Skin of body (tissue), 3 donors: Measurements from ENCODE around the gene RHOT1. TPM values are rescaled to one million over a fixed set of nuclear protein-coding genes. Genes with fewer than 3 reads are reported as not detected.

ENCODE experiments used
- DNase-seq: peaks from one replicate; lab custom pipeline; 2025; lab: John Stamatoyannopoulos, UW
- small RNA-seq: library from RNA; depleted of rRNA; stranded (forward); fragments of <200 nt; gene quantifications from one replicate; pipeline ENCODE3, GENCODE V24; 2014; ENCODE audit warnings: low replicate concordance
- total RNA-seq: library from RNA; depleted of rRNA; stranded (reverse); fragments of >200 nt; gene quantifications from one replicate; pipeline ENCODE4 v1.2.3, GENCODE V29; 2014

Gene RHOT1
- total RNA-seq, 1 donor from 2014 or later: 66.4 TPM

DNA sequence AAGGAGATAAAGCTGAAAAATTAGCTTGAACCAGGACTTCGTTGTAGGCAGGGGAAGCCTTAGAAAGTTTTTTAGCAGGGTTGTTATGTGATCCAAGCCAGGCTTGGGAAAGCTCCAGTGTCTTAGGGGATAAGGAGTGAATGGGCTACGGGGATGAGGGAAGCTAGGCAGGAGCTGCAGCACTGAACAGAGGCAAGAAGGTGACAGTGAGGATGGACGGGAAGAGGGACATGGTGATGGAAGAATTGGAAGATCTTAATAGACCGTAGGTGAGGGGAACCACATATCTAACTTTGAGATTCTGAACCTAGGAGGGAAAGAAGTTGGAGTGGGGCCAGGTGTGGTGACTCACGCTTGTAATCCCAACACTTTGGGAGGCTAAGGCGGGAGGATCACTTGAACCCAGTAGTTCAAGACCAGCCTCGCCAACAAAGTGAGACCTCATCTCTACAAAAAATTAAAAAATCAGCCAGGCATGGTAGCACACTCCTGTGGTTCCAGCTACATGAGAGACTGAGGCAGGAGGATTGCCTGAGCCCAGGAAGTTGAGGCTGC is 126.5 kb downstream of the RHOT1 start:
- DNase-seq: no peak

DNA sequence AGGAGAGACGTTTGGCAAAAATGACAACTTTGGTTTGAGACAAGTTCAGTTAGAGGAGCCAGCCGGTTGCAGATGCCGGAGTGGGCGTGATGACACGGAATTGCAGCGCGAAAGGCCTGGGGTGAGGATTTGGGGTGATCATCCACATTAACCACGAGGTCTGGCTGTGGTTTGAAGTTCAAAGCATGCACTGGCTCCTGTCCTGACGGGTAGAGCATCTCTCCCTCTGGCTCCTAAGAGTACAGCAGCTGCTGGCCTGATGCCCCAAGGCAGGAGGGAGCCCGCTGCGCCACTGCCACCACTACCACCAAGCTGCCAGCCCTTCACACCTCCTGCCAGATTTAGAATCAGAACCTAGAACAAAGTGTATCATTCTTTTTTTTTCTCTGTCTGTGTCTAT is 127.1 kb downstream of the RHOT1 start:
- DNase-seq: no peak

DNA sequence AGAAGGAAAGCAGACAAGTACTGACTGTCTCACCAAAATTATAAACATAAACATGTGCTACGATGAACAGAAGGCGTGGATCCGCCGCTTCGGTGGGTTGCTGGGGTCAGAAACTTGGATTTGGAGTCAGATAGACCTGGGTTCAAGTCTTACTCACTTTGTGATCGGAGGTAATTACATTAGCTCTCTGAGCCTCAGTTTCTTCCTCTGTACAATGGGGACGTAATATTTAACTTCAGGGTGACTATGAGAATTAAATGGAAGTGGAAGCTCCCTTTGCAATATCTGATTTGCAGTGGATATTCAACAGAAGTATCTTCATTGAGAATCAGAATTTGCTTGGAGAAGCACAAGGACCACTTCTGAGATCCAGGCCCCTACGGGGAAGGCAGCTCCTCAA is 129.5 kb downstream of the RHOT1 start:
- no peak for DNase-seq

DNA sequence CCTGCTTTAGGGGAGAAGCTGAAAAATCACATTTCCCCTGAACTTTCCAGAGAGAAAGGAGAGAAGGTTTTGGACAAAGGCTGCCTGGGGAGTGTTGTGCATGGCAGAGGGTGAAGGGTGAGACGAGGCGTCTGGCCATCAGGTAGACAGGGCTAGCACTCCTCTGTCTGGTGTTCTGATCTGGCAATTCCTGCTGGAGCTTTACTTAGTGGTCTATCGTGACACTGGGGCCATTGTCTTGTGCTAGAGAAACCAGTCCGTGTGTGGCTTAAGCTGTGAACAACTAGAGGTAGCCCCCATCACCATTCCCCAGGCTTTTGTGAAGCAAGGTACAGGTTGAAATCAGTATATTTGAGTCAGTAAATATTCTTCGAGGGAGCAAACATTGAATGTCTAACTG is 131.8 kb downstream of the RHOT1 start:
- no peak for DNase-seq

DNA sequence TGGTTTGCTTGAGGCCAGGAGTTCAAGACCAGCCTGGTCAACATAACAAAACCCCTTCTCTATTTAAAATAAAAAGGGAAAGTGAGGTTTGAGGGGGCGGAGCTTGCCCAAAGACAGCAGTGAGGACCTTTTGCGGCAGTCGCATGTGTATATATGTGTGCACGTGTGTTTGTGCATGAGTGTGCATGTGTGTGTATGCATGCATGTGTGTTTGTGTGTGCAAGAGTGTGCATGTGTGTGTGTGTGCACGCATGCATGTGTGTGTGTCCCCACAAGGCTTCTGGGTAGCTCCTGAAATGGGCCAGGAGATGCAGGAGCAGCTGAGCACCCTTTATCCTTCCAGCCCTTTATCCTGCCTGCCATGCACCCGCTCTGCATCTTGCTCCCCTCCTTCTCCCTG is 132.3 kb downstream of the RHOT1 start:
- no peak for DNase-seq

Small RNAs within 50 kb of the gene (small RNA-seq; reads per million reads assigned to genes)
- gene UBL5P2: not detected

Other genes with a start within 250 kb of the RHOT1 start
- gene UTP6, start 240.8 kb upstream of the RHOT1 start, total RNA-seq: 37.8 TPM
- gene SUZ12, start 205.5 kb upstream of the RHOT1 start, total RNA-seq: 30.9 TPM
- gene LRRC37B, start 135.1 kb upstream of the RHOT1 start, total RNA-seq: 22.5 TPM
- gene RHBDL3, start 123.3 kb downstream of the RHOT1 start, total RNA-seq: 1.6 TPM
- 23.9 TPM for gene C17orf75, start 199.7 kb downstream of the RHOT1 start, total RNA-seq
- 153 TPM for gene ZNF207, start 207.7 kb downstream of the RHOT1 start, total RNA-seq